A549 treated with GW870086 at 1 μM for 4 hours (cell line): ENCODE data around the gene DNAJC27. TPM values are rescaled to one million over a fixed set of nuclear protein-coding genes. Genes with fewer than 3 reads are reported as not detected.

Experiments used
- total RNA-seq: library from RNA; stranded (reverse); fragments of 200-300 nt; extraction: Qiagen RNA extraction; gene quantifications from 5 replicates; pipeline ENCODE4 v1.2.3, GENCODE V29; 2022; ENCODE audit warnings: low read depth

The DNAJC27 gene
- total RNA-seq, result 1.5 to 2.8 TPM (median 2.2 TPM) in 5 replicates

GRCh38 chr2:24971536-24972314 is at the start of gene DNAJC27:
Gene DNAJC27, minus strand, starts transcription at chr2:24971955. Its CDS starts 51 bp downstream, at chr2:24971904.

GRCh38 chr2:24920098-24920808 is 51.5 kb downstream of the DNAJC27 start, which contains the start of gene ADCY3:
Gene ADCY3, minus strand, starts transcription at chr2:24920237. Its CDS starts 1,250 bp downstream, at chr2:24918987.

Other genes starting within 250 kb of the DNAJC27 start
- gene PTRHD1, start 178.6 kb downstream of the DNAJC27 start, total RNA-seq, result 50.1 to 68.6 TPM (median 63.8 TPM) in 5 replicates
- gene CENPO, start 178.5 kb downstream of the DNAJC27 start, total RNA-seq, result 43.2 to 47.3 TPM (median 46.0 TPM) in 5 replicates
- gene ADCY3, start 51.7 kb downstream of the DNAJC27 start, total RNA-seq, result 71.4 to 87.6 TPM (median 77.4 TPM) in 5 replicates
- 11.3 to 13.7 TPM (median 12.3 TPM) in 5 replicates for gene EFR3B, start 70.1 kb upstream of the DNAJC27 start, total RNA-seq
- gene POMC, start 196.6 kb upstream of the DNAJC27 start, total RNA-seq, result not detected in 5 replicates